ENCODE measurements around the gene CD9. TPM values are rescaled to one million over a fixed set of nuclear protein-coding genes. Genes with fewer than 3 reads are reported as not detected.

CD9 gene
- total RNA-seq, 5 donors from 2014 or later (not counting 1 experiment from before 2014, with no cell fraction given) = 2.6 to 5.7 (median 3.3) TPM

- Histone ChIP-seq H3K36me3 (ENCODE audit: control insufficient read depth in 2 of 2, extremely low read depth in 1 of 2, insufficient read depth in 1 of 2, low read length in 1 of 2) (no peaks in the 10 kb centered on the region), H3K27me3 (replicated peaks in 1 of 2; ENCODE audit: control insufficient read depth in 2 of 2, extremely low read depth in 1 of 2, insufficient read depth in 2 of 2, low read length in 1 of 2) (peaks cover 0 to 65% of the 10 kb centered on the region in 2 experiments), H3K9me3 (no peaks in the 10 kb centered on the region), H3K27ac (ENCODE audit: low read length) (no peak overlapping the region), H3K4me1 (ENCODE audit: control insufficient read depth in 1 of 2, extremely low read depth in 1 of 2, insufficient read depth in 2 of 2, low read length in 2 of 2) (peaks cover 0 to 11% of the 10 kb centered on the region in 2 experiments), H3K4me3 (ENCODE audit: control insufficient read depth in 1 of 2, extremely low read depth in 1 of 2, low read length in 1 of 2) (no peak overlapping the region)
- DNase-seq = no peak
- no peak overlapping the region for H3K27ac Mint-ChIP-seq
- H3K27me3 Mint-ChIP-seq = peaks cover 7 to 47% of the 10 kb centered on the region in 2 donors
- ChIA-PET POLR2A (no interaction called here), CTCF (interaction anchor here in 1 of 2 donors (1.2 kb wide), 1 partner anchor 289 kb away, joined by 4 read pairs; no protein-coding TSS in a partner anchor)
- ATAC-seq (replicated peaks in 1 of 4) = no peak
- H3K36me3 Mint-ChIP-seq = no peaks in the 10 kb centered on the region
- 84% methylated on average over 3 of the region's 7 CpGs for WGBS (ENCODE audit: insufficient coverage)
- H3K4me1 Mint-ChIP-seq = peaks cover 0 to 6% (median 4%) of the 10 kb centered on the region in 3 donors
- no peaks in the 10 kb centered on the region for H3K9me3 Mint-ChIP-seq
- peak overlapping the region in 1 of 3 donors; percentile 35 for H3K4me3 Mint-ChIP-seq
Observed at GRCh38 chr12:6276956-6277620, 76.9 kb downstream of the CD9 start.

DNA sequence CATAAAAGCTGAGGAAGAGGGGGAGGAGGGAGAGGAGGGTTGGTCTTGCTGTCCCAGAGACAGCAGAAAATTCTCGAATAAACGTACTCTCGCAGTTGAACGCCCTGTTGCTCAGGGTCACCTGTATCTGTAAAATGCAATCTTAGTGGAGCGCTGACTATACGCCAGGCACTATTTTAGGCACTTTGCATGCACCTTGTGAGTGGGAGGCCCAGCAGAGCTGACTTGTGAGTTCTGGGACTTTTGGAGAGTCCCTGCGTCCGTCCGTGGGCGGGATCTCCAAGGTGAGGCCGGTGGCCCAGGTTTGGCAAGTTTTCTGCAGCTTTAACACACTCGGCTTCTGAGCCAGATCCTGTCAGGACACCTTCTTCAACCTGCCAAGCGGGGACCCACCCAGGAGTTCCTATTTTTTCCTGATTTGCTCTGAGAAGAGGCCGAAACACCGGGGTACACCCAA is 77.8 kb downstream of the CD9 start:
- peak overlapping the region; percentile 33 to 51 for H3K4me3 ChIP-seq (ENCODE audit: control insufficient read depth in 1 of 2, extremely low read depth in 1 of 2, low read length in 1 of 2)
- no peaks in the 10 kb centered on the region for H3K9me3 Mint-ChIP-seq
- ChIA-PET POLR2A (interaction anchor here in 1 of 2 donors (0.5 kb wide), 1 partner anchor 9 kb away, joined by 4 read pairs; no protein-coding TSS in a partner anchor), CTCF (interaction anchor here (0.9 to 2.1 kb wide), 4 partner anchors 82 to 290 kb away, joined by 3 to 22 read pairs (median 4); no protein-coding TSS in a partner anchor)
- no peak overlapping the region for H3K27ac ChIP-seq (ENCODE audit: low read length)
- H3K27ac Mint-ChIP-seq = peak overlapping the region in 1 of 2 donors; percentile 28
- H3K9me3 ChIP-seq = no peaks in the 10 kb centered on the region
- DNase-seq = peak in 3 of 35 experiments; percentile 1 to 29 (median 13)
- H3K27me3 ChIP-seq (replicated peaks in 1 of 2; ENCODE audit: control insufficient read depth in 2 of 2, extremely low read depth in 1 of 2, insufficient read depth in 2 of 2, low read length in 1 of 2) = peaks cover 0 to 64% of the 10 kb centered on the region in 2 experiments
- peak in 2 of 4 experiments; percentile 3 to 4 for ATAC-seq (replicated peaks in 1 of 4)
- peaks cover 0 to 6% (median 4%) of the 10 kb centered on the region in 3 donors for H3K4me1 Mint-ChIP-seq
- H3K36me3 ChIP-seq (ENCODE audit: control insufficient read depth in 2 of 2, extremely low read depth in 1 of 2, insufficient read depth in 1 of 2, low read length in 1 of 2) = no peaks in the 10 kb centered on the region
- H3K27me3 Mint-ChIP-seq = peaks cover 11 to 43% of the 10 kb centered on the region in 2 donors
- H3K36me3 Mint-ChIP-seq = no peaks in the 10 kb centered on the region
- peak overlapping the region; percentile 70 to 76 (median 72) for H3K4me3 Mint-ChIP-seq
- WGBS (ENCODE audit: insufficient coverage) = 41% methylated on average over 15 of the region's 15 CpGs
- H3K4me1 ChIP-seq (ENCODE audit: control insufficient read depth in 1 of 2, extremely low read depth in 1 of 2, insufficient read depth in 2 of 2, low read length in 2 of 2) = peaks cover 0 to 11% of the 10 kb centered on the region in 2 experiments

- no peaks in the 10 kb centered on the region for H3K9me3 ChIP-seq
- Mint-ChIP-seq H3K9me3 (no peaks in the 10 kb centered on the region), H3K36me3 (no peaks in the 10 kb centered on the region), H3K4me3 (peak overlapping the region; percentile 70 to 76 (median 72)), H3K27me3 (peaks cover 11 to 39% of the 10 kb centered on the region in 2 donors), H3K4me1 (peaks cover 0 to 6% (median 4%) of the 10 kb centered on the region in 3 donors), H3K27ac (peak overlapping the region in 1 of 2 donors; percentile 28)
- H3K36me3 ChIP-seq (ENCODE audit: control insufficient read depth in 2 of 2, extremely low read depth in 1 of 2, insufficient read depth in 1 of 2, low read length in 1 of 2) = no peaks in the 10 kb centered on the region
- no peak overlapping the region for H3K27ac ChIP-seq (ENCODE audit: low read length)
- peak; percentile 55 to 89 (median 74) for DNase-seq
- H3K4me3 ChIP-seq (ENCODE audit: control insufficient read depth in 1 of 2, extremely low read depth in 1 of 2, low read length in 1 of 2) = peak overlapping the region; percentile 33 to 51
- peaks cover 0 to 57% of the 10 kb centered on the region in 2 experiments for H3K27me3 ChIP-seq (replicated peaks in 1 of 2; ENCODE audit: control insufficient read depth in 2 of 2, extremely low read depth in 1 of 2, insufficient read depth in 2 of 2, low read length in 1 of 2)
- ATAC-seq (replicated peaks in 1 of 4) = peak; percentile 94 to 99 (median 95)
- CTCF ChIA-PET = interaction anchor here (0.5 to 2.1 kb wide), 15 partner anchors 31 to 290 kb away, joined by 3 to 22 read pairs (median 3); no protein-coding TSS in a partner anchor
- POLR2A ChIA-PET = interaction anchor here in 1 of 2 donors (0.6 kb wide), 1 partner anchor 40 kb away, joined by 3 read pairs; no protein-coding TSS in a partner anchor
- H3K4me1 ChIP-seq (ENCODE audit: control insufficient read depth in 1 of 2, extremely low read depth in 1 of 2, insufficient read depth in 2 of 2, low read length in 2 of 2) = peaks cover 0 to 11% of the 10 kb centered on the region in 2 experiments
- 10% methylated on average over 88 of the region's 88 CpGs for WGBS (ENCODE audit: insufficient coverage)
Observed at GRCh38 chr12:6278439-6279255, 78.4 kb downstream of the CD9 start.

GRCh38 chr12:6279256-6279628 is 79.0 kb downstream of the CD9 start:
- Mint-ChIP-seq H3K27ac (no peak overlapping the region), H3K27me3 (peaks cover 11 to 39% of the 10 kb centered on the region in 2 donors), H3K4me1 (peaks cover 0 to 6% (median 4%) of the 10 kb centered on the region in 3 donors), H3K9me3 (no peaks in the 10 kb centered on the region), H3K36me3 (no peaks in the 10 kb centered on the region), H3K4me3 (peak overlapping the region in 2 of 3 donors; percentile 41 to 51)
- Histone ChIP-seq H3K9me3 (no peaks in the 10 kb centered on the region), H3K4me3 (ENCODE audit: control insufficient read depth in 1 of 2, extremely low read depth in 1 of 2, low read length in 1 of 2) (no peak overlapping the region), H3K27me3 (replicated peaks in 1 of 2; ENCODE audit: control insufficient read depth in 2 of 2, extremely low read depth in 1 of 2, insufficient read depth in 2 of 2, low read length in 1 of 2) (peaks cover 0 to 55% of the 10 kb centered on the region in 2 experiments), H3K4me1 (ENCODE audit: control insufficient read depth in 1 of 2, extremely low read depth in 1 of 2, insufficient read depth in 2 of 2, low read length in 2 of 2) (peaks cover 0 to 11% of the 10 kb centered on the region in 2 experiments), H3K27ac (ENCODE audit: low read length) (no peak overlapping the region), H3K36me3 (ENCODE audit: control insufficient read depth in 2 of 2, extremely low read depth in 1 of 2, insufficient read depth in 1 of 2, low read length in 1 of 2) (no peaks in the 10 kb centered on the region)
- 91% methylated on average over 7 of the region's 12 CpGs for WGBS (ENCODE audit: insufficient coverage)
- ATAC-seq (replicated peaks in 1 of 4) (no peak), DNase-seq (no peak)
- CTCF ChIA-PET = interaction anchor here (0.5 to 2.1 kb wide), 14 partner anchors 31 to 291 kb away, joined by 3 to 22 read pairs (median 3); no protein-coding TSS in a partner anchor
- POLR2A ChIA-PET = interaction anchor here in 1 of 2 donors (0.6 kb wide), 1 partner anchor 40 kb away, joined by 3 read pairs; no protein-coding TSS in a partner anchor

DNA sequence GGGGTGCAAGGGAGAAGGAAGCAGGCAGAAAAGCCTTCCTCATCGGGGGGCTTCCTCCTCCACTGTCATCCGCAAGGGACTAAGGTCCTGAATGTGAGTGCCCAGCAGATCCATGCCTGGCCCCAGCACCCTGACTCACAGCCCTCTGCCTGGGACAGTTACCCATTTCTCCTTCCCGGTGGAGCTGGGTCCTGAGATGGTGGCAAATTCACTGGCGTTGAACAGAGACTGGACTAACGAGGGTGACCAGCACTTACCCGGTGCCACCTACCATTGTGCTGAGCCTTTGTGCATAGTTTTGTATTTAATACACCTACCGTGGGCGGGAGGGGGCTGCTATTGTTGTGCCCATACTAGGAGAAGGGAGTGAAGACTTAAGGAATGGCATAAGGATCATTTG is 79.4 kb downstream of the CD9 start:
- 79% methylated on average over 8 of the region's 8 CpGs for WGBS (ENCODE audit: insufficient coverage)

More for the DNA sequence above, 79.4 kb downstream of the CD9 start:
- no peaks in the 10 kb centered on the region for H3K36me3 Mint-ChIP-seq
- H3K27me3 ChIP-seq (replicated peaks in 1 of 2; ENCODE audit: control insufficient read depth in 2 of 2, extremely low read depth in 1 of 2, insufficient read depth in 2 of 2, low read length in 1 of 2) = peaks cover 0 to 54% of the 10 kb centered on the region in 2 experiments
- ChIA-PET CTCF (interaction anchor here (1.0 to 2.1 kb wide), 6 partner anchors 83 to 291 kb away, joined by 3 to 22 read pairs (median 4); no protein-coding TSS in a partner anchor), POLR2A (interaction anchor here in 1 of 2 donors (0.5 kb wide), 1 partner anchor 208 kb away, joined by 4 read pairs; no protein-coding TSS in a partner anchor)
- H3K9me3 ChIP-seq = no peaks in the 10 kb centered on the region
- no peak for ATAC-seq (replicated peaks in 1 of 4)
- peaks cover 0 to 6% (median 4%) of the 10 kb centered on the region in 3 donors for H3K4me1 Mint-ChIP-seq
- DNase-seq = no peak
- no peak overlapping the region for H3K4me3 ChIP-seq (ENCODE audit: control insufficient read depth in 1 of 2, extremely low read depth in 1 of 2, low read length in 1 of 2)
- H3K27me3 Mint-ChIP-seq = peaks cover 11 to 39% of the 10 kb centered on the region in 2 donors
- H3K36me3 ChIP-seq (ENCODE audit: control insufficient read depth in 2 of 2, extremely low read depth in 1 of 2, insufficient read depth in 1 of 2, low read length in 1 of 2) = no peaks in the 10 kb centered on the region
- no peak overlapping the region for H3K27ac Mint-ChIP-seq
- H3K27ac ChIP-seq (ENCODE audit: low read length) = no peak overlapping the region
- peak overlapping the region in 2 of 3 donors; percentile 41 to 51 for H3K4me3 Mint-ChIP-seq
- H3K4me1 ChIP-seq (ENCODE audit: control insufficient read depth in 1 of 2, extremely low read depth in 1 of 2, insufficient read depth in 2 of 2, low read length in 2 of 2) = peaks cover 0 to 11% of the 10 kb centered on the region in 2 experiments
- no peaks in the 10 kb centered on the region for H3K9me3 Mint-ChIP-seq

Data from T-cell (primary cell).